Stimulated activated CD4-positive, alpha-beta T cell treated with anti-CD3 and anti-CD28 coated beads, Interleukin-2, amount 100 ng/mL, for 4 hours (primary cell): ENCODE results near the gene CHAT.

Experiments
- DNase-seq: peaks from one replicate; pipeline ENCODE4 v3.0.0-alpha.2; 2020; ENCODE audit warnings: low read depth

CHAT gene

GRCh38 chr10:49688920-49689319 lies 75.1 kb downstream of the CHAT start:
- no peak for DNase-seq

- DNase-seq, result no peak
These were observed 76.2 kb downstream of the CHAT start for GRCh38 chr10:49689882-49690510.

- no peak for DNase-seq
These were observed 77.0 kb downstream of the CHAT start for GRCh38 chr10:49690698-49691356.

- no peak for DNase-seq
These were observed 77.8 kb downstream of the CHAT start for GRCh38 chr10:49691588-49691987.

- no peak for DNase-seq
These were observed 80.6 kb downstream of the CHAT start for GRCh38 chr10:49694466-49694865.

GRCh38 chr10:49696311-49696710 lies 82.5 kb downstream of the CHAT start:
- no peak for DNase-seq

- no peak for DNase-seq
These were observed 84.8 kb downstream of the CHAT start for GRCh38 chr10:49698679-49699078.

GRCh38 chr10:49700211-49700610 lies 86.4 kb downstream of the CHAT start:
- no peak for DNase-seq

GRCh38 chr10:49700997-49701396 lies 87.2 kb downstream of the CHAT start:
- DNase-seq, result no peak

- no peak for DNase-seq
These were observed 93.7 kb downstream of the CHAT start for GRCh38 chr10:49707585-49707984.

- DNase-seq, result no peak
These were observed 96.1 kb downstream of the CHAT start for GRCh38 chr10:49709934-49710333.

GRCh38 chr10:49710966-49711365 lies 97.1 kb downstream of the CHAT start:
- DNase-seq, result no peak

GRCh38 chr10:49711481-49711880 lies 97.6 kb downstream of the CHAT start:
- DNase-seq, result no peak

- no peak for DNase-seq
These were observed 99.4 kb downstream of the CHAT start for GRCh38 chr10:49713266-49713665.
